AG09319 (cell line): ENCODE data around the gene NOD1.
A peak's percentile ranks its signal among the peaks of the same experiment; 100 is the strongest.
"Not testable (repeated sequence)": the region's sequence is repeated elsewhere in the genome, so short reads cannot be mapped to it uniquely, and the experiment has no call there.

Source experiments
- DNase-seq: peaks from one replicate; pipeline ENCODE4 v3.0.0-alpha.2; 2010; ENCODE audit warnings: low read depth; ENCODE audit errors: extremely low read depth
- CTCF ChIP-seq: IDR thresholded peaks from 2 replicates; pipeline ENCODE4 v1.5.1; 2011; ENCODE audit warnings: low read depth, mild to moderate bottlenecking, inconsistent platforms, low read length, moderate library complexity

The NOD1 gene

GRCh38 chr7:30422922-30423321 lies 55.7 kb downstream of the NOD1 start:
- TF ChIP-seq CTCF: no peak
- DNase-seq: no peak

GRCh38 chr7:30421647-30422196 lies 56.9 kb downstream of the NOD1 start:
- DNase-seq: no peak
- no peak for TF ChIP-seq CTCF

- DNase-seq: no peak
- TF ChIP-seq CTCF: no peak
These were observed 57.9 kb downstream of the NOD1 start for GRCh38 chr7:30420662-30421061.

GRCh38 chr7:30420080-30420479 lies 58.5 kb downstream of the NOD1 start:
- DNase-seq: not testable (repeated sequence)

- DNase-seq: no peak
- no peak for TF ChIP-seq CTCF
These were observed 64.7 kb downstream of the NOD1 start for GRCh38 chr7:30413864-30414263.

- TF ChIP-seq CTCF: peak; percentile 52
- DNase-seq: peak; percentile 67
These were observed 65.6 kb downstream of the NOD1 start for GRCh38 chr7:30412782-30413504.

GRCh38 chr7:30411897-30412296 lies 66.7 kb downstream of the NOD1 start:
- DNase-seq: no peak
- TF ChIP-seq CTCF: no peak

GRCh38 chr7:30411173-30411572 lies 67.4 kb downstream of the NOD1 start:
- TF ChIP-seq CTCF: no peak
- DNase-seq: no peak
